ENCODE results near the gene SIAH1. TPM values are rescaled to one million over a fixed set of nuclear protein-coding genes. Genes with fewer than 3 reads are reported as not detected.

The SIAH1 gene
- total and polyA plus RNA-seq, 2 of the 8 experiments (the other 6 are each of a cell fraction or from before 2014, with no cell fraction given): 19.5 to 33.9 TPM

DNA sequence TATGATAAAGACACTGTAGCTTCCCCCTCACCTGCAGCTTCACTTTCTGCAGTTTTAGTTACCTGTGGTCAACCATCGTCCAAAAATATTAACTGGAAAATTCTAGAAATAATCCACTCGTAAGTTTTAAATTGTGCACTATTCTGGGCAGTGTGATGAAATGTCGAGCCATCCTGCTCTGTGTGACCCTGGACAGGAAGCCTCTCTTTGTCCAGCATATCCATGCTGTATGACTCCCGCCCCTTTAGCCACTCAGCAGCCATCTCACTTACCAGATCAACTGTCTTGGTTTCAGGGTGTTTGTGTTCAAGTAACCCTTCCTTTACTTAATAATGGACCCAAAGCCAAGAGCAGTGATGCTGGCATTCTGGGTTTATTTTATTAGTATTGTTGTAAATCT lies 56.1 kb downstream of the SIAH1 start (continued):
- TF ChIP-seq, protein P1, sequence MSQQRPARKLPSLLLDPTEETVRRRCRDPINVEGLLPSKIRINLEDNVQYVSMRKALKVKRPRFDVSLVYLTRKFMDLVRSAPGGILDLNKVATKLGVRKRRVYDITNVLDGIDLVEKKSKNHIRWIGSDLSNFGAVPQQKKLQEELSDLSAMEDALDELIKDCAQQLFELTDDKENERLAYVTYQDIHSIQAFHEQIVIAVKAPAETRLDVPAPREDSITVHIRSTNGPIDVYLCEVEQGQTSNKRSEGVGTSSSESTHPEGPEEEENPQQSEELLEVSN (IDR thresholded peaks at IDR 0.05): no peak
- TF ChIP-seq SP4 (IDR thresholded peaks at IDR 0.05; ENCODE audit: low read length): no peak
- no peak for TF ChIP-seq JUN (IDR thresholded peaks at IDR 0.05; ENCODE audit: low read depth, low read length)
- TF ChIP-seq SIX5 (IDR thresholded peaks at IDR 0.05; ENCODE audit: low read depth, low read length): no peak

All from H1 (cell line).